ENCODE results near the gene CEL.
"Not testable (repeated sequence)": the region's sequence is repeated elsewhere in the genome, so short reads cannot be mapped to it uniquely, and the experiment has no call there.

DNA sequence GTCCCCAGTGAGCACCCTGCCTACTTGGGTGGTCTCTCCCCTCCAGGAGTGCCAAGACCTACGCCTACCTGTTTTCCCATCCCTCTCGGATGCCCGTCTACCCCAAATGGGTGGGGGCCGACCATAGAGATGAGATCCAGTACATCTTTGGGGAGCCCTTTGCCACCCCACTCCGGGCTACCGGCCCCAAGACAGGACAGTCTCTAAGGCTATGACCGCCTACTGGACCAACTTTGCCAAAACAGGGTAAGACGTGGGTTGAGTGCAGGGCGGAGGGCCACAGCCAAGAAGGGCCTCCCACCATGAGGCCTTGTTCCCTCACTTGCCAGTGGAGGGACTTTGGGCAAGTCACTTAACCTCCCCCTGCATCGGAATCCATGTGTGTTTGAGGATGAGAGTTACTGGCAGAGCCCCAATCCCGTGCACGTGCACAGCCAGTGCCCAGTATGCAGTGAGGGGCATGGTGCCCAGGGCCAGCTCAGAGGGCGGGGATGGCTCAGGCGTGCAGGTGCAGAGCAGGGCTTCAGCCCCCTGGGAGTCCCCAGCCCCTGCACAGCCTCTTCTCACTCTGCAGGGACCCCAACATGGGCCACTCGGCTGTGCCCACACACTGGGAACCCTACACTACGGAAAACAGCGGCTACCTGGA lies 24.6 kb downstream of the CEL start:
- TF ChIP-seq, protein P1, sequence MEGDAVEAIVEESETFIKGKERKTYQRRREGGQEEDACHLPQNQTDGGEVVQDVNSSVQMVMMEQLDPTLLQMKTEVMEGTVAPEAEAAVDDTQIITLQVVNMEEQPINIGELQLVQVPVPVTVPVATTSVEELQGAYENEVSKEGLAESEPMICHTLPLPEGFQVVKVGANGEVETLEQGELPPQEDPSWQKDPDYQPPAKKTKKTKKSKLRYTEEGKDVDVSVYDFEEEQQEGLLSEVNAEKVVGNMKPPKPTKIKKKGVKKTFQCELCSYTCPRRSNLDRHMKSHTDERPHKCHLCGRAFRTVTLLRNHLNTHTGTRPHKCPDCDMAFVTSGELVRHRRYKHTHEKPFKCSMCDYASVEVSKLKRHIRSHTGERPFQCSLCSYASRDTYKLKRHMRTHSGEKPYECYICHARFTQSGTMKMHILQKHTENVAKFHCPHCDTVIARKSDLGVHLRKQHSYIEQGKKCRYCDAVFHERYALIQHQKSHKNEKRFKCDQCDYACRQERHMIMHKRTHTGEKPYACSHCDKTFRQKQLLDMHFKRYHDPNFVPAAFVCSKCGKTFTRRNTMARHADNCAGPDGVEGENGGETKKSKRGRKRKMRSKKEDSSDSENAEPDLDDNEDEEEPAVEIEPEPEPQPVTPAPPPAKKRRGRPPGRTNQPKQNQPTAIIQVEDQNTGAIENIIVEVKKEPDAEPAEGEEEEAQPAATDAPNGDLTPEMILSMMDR (IDR thresholded peaks at IDR 0.05) = not testable (repeated sequence)
- not testable (repeated sequence) for TF ChIP-seq POLR2A (IDR thresholded peaks at IDR 0.05)
